GM18861 (cell line): ENCODE data around the gene CCDC86.

Experiments used
- ATAC-seq: cut with Tn5 transposase; IDR thresholded peaks from one replicate; pipeline ENCODE4 v1.9.1; 2021; ENCODE audit not compliant: unreplicated experiment

CCDC86 gene

GRCh38 chr11:60887556-60887955 is 45.6 kb downstream of the CCDC86 start:
- ATAC-seq = peak; percentile 72

- no peak for ATAC-seq
These were observed 48.0 kb downstream of the CCDC86 start for GRCh38 chr11:60889869-60890311.

GRCh38 chr11:60890696-60891095 is 48.8 kb downstream of the CCDC86 start:
- ATAC-seq = no peak

GRCh38 chr11:60891103-60891741 is 49.3 kb downstream of the CCDC86 start:
- no peak for ATAC-seq

GRCh38 chr11:60895687-60896086 is 53.8 kb downstream of the CCDC86 start:
- ATAC-seq = no peak

- no peak for ATAC-seq
These were observed 55.6 kb downstream of the CCDC86 start for GRCh38 chr11:60897496-60897895.

- no peak for ATAC-seq
These were observed 57.4 kb downstream of the CCDC86 start for GRCh38 chr11:60899046-60899936.

GRCh38 chr11:60899977-60900376 is 58.1 kb downstream of the CCDC86 start:
- ATAC-seq = no peak
